Stimulated activated CD8-positive, alpha-beta memory T cell treated with anti-CD3 and anti-CD28 coated beads, Interleukin-12 subunit alpha, Interleukin-12 subunit beta, amount 100 ng/mL, for 4 hours (primary cell): ENCODE measurements around the gene CMPK1.

Experiments
- DNase-seq: peaks from one replicate; pipeline ENCODE4 v3.0.0-alpha.2; 2020; ENCODE audit warnings: low read depth

Gene CMPK1

DNA sequence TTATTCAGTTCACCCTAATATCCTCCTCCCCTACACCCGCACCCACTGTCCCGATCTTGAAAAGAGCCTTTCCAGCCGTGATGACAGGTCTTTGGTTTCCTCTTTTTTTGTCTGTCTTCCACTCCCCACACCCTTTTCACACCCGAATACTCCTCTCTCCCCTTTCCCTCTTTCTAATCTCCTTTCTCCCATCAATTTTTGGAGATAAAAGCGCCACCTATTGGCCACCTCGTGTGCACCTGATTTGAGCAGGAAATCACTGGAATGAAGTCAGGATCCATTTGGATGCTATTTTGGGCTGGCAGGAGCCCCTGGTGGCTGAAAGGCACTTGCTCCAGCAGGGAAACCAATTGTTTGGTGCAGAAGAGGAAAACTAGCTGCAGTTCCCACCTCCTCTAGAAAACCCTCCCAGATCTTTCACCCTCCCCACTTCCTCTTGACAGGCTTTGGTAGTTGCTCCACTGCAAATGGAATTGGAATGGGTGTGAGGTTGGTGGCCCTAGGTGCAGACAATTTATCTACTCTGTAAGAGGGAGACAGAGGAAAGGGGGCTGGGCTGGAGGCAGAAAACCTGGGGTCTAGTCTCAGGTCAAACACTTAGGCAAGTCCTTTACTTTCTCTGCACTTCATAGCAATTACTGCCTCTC lies 90.9 kb downstream of the CMPK1 start:
- no peak for DNase-seq
